Ascending aorta (tissue), 2 donors: Measurements from ENCODE around the gene ZNF423. TPM values are rescaled to one million over a fixed set of nuclear protein-coding genes. Genes with fewer than 3 reads are reported as not detected.

ENCODE experiments used
- DNase-seq, 2 donors: peaks; one replicate each; pipeline ENCODE4 v3.0.0-alpha.2; 2019; ENCODE audit warnings: low spot score in 2 of 2
- H3K27ac ChIP-seq, 2 donors: fragments of 200-600 bp; sonication (generic); one replicate each; pipeline ENCODE4 v1.5.1; 2016 to 2017; ENCODE audit warnings: mild to moderate bottlenecking in 1 of 2
- H3K27me3 ChIP-seq: fragments of 200-600 bp; sonication (generic); one replicate; pipeline ENCODE4 v1.5.1; 2017
- H3K36me3 ChIP-seq, 2 donors: fragments of 200-600 bp; sonication (generic); one replicate each; pipeline ENCODE4 v1.5.1; 2016
- H3K4me1 ChIP-seq, 2 donors: fragments of 200-600 bp; sonication (generic); one replicate each; pipeline ENCODE4 v1.5.1; 2016 to 2017; ENCODE audit warnings: mild to moderate bottlenecking in 1 of 2
- H3K4me3 ChIP-seq, 2 donors: fragments of 200-600 bp; sonication (generic); one replicate each; pipeline ENCODE4 v1.5.1; 2016 to 2017; ENCODE audit warnings: mild to moderate bottlenecking in 1 of 2
- H3K9me3 ChIP-seq, 2 donors: fragments of 200-600 bp; sonication (generic); one replicate each; pipeline ENCODE4 v1.5.1; 2016
- CTCF ChIP-seq, 3 experiments: fragments of 200-600 bp in 2 of 3; fragments of 450-650 bp in 1 of 3; sonication (generic) in 2 of 3; IDR thresholded peaks; one replicate each; pipeline ENCODE4 v1.5.1; 2016 to 2019; ENCODE audit warnings: antibody characterized with exemption in 3 of 3, mild to moderate bottlenecking in 1 of 3, moderate library complexity in 1 of 3
- intact Hi-C: fragments of 100-400 bp; cut with DNase I; formaldehyde crosslinking; loops from one replicate; pipeline ENCODE4 v1.15.1; 2023
- total RNA-seq: library from RNA; depleted of rRNA; stranded (reverse); fragments of >200 nt; gene quantifications from one replicate; pipeline ENCODE4 v1.1.0, GENCODE V29; 2016

Gene ZNF423
- total RNA-seq, 1 donor from 2014 or later = 42.9 TPM

GRCh38 chr16:49720225-49720624, 135.7 kb downstream of the ZNF423 start:
- no peak overlapping the region for H3K27ac ChIP-seq

GRCh38 chr16:49717689-49718088, 138.2 kb downstream of the ZNF423 start:
- no peak overlapping the region for H3K4me3 ChIP-seq
- intact Hi-C loops = no loop called here
- H3K27me3 ChIP-seq = no peaks in the 10 kb centered on the region
- H3K9me3 ChIP-seq = no peaks in the 10 kb centered on the region
- no peak for DNase-seq
- no peak for TF ChIP-seq CTCF (IDR thresholded peaks at IDR 0.05)
- no peak overlapping the region for H3K27ac ChIP-seq
- peaks cover 0 to 2% of the 10 kb centered on the region in 2 donors for H3K4me1 ChIP-seq
- H3K36me3 ChIP-seq = no peaks in the 10 kb centered on the region

More at GRCh38 chr16:49720225-49720624, 135.7 kb downstream of the ZNF423 start:
- no peaks in the 10 kb centered on the region for H3K36me3 ChIP-seq
- peaks cover 0 to 2% of the 10 kb centered on the region in 2 donors for H3K4me1 ChIP-seq
- no peaks in the 10 kb centered on the region for H3K27me3 ChIP-seq
- H3K9me3 ChIP-seq = no peaks in the 10 kb centered on the region
- H3K4me3 ChIP-seq = no peak overlapping the region
- no peak for DNase-seq
- intact Hi-C loops = no loop called here
- TF ChIP-seq CTCF (IDR thresholded peaks at IDR 0.05) = no peak

- TF ChIP-seq CTCF (IDR thresholded peaks at IDR 0.05) = no peak
- Histone ChIP-seq H3K36me3 (no peaks in the 10 kb centered on the region), H3K27me3 (no peaks in the 10 kb centered on the region), H3K4me1 (peaks cover 0 to 2% of the 10 kb centered on the region in 2 donors), H3K4me3 (no peak overlapping the region), H3K27ac (no peak overlapping the region), H3K9me3 (no peaks in the 10 kb centered on the region)
- intact Hi-C loops = no loop called here
- no peak for DNase-seq
These were observed 139.5 kb downstream of the ZNF423 start for GRCh38 chr16:49716339-49716934.

- no peak overlapping the region for H3K27ac ChIP-seq
- intact Hi-C loops = no loop called here
- no peak overlapping the region for H3K4me3 ChIP-seq
- H3K9me3 ChIP-seq = no peaks in the 10 kb centered on the region
- DNase-seq = no peak
- H3K27me3 ChIP-seq = no peaks in the 10 kb centered on the region
- peaks cover 0 to 2% of the 10 kb centered on the region in 2 donors for H3K4me1 ChIP-seq
- no peak for TF ChIP-seq CTCF (IDR thresholded peaks at IDR 0.05)
- no peaks in the 10 kb centered on the region for H3K36me3 ChIP-seq
These were observed 142.1 kb downstream of the ZNF423 start for GRCh38 chr16:49713770-49714169.

GRCh38 chr16:49712542-49712941, 143.4 kb downstream of the ZNF423 start:
- H3K4me1 ChIP-seq = peaks cover 0 to 2% of the 10 kb centered on the region in 2 donors
- intact Hi-C loops = no loop called here
- no peak overlapping the region for H3K27ac ChIP-seq
- no peak for DNase-seq
- no peak overlapping the region for H3K4me3 ChIP-seq
- no peaks in the 10 kb centered on the region for H3K9me3 ChIP-seq
- no peaks in the 10 kb centered on the region for H3K36me3 ChIP-seq
- no peak for TF ChIP-seq CTCF (IDR thresholded peaks at IDR 0.05)
- H3K27me3 ChIP-seq = no peaks in the 10 kb centered on the region

- Histone ChIP-seq H3K9me3 (no peaks in the 10 kb centered on the region), H3K4me1 (peaks cover 0 to 2% of the 10 kb centered on the region in 2 donors), H3K36me3 (no peaks in the 10 kb centered on the region), H3K27me3 (no peaks in the 10 kb centered on the region), H3K4me3 (no peak overlapping the region), H3K27ac (no peak overlapping the region)
- no peak for DNase-seq
- no peak for TF ChIP-seq CTCF (IDR thresholded peaks at IDR 0.05)
- intact Hi-C loops = no loop called here
These were observed 143.8 kb downstream of the ZNF423 start for GRCh38 chr16:49712106-49712505.
